HPDE6-E6E7 (cell line): ENCODE measurements around the gene JAK1.
"Not testable (repeated sequence)": the region's sequence is repeated elsewhere in the genome, so short reads cannot be mapped to it uniquely, and the experiment has no call there.

ENCODE experiments used
- DNase-seq: peaks from one replicate; pipeline ENCODE4 v3.0.0; 2011; ENCODE audit warnings: missing footprints; ENCODE audit errors: extremely low spot score

The JAK1 gene

GRCh38 chr1:64839732-64840405 is 126.5 kb downstream of the JAK1 start:
- no peak for DNase-seq

GRCh38 chr1:64839261-64839660 is 127.1 kb downstream of the JAK1 start:
- no peak for DNase-seq

GRCh38 chr1:64838486-64838885 is 127.9 kb downstream of the JAK1 start:
- DNase-seq = no peak

GRCh38 chr1:64836802-64837201 is 129.5 kb downstream of the JAK1 start:
- no peak for DNase-seq

GRCh38 chr1:64834734-64835133 is 131.6 kb downstream of the JAK1 start:
- DNase-seq = peak; percentile 50

GRCh38 chr1:64830030-64830651 is 136.2 kb downstream of the JAK1 start:
- DNase-seq = no peak

- DNase-seq = no peak
Observed at GRCh38 chr1:64829411-64830029, 136.8 kb downstream of the JAK1 start.

- no peak for DNase-seq
Observed at GRCh38 chr1:64828829-64829228, 137.5 kb downstream of the JAK1 start.

GRCh38 chr1:64826991-64827390 is 139.4 kb downstream of the JAK1 start:
- no peak for DNase-seq

- DNase-seq = peak; percentile 28
Observed at GRCh38 chr1:64823691-64824476, 142.5 kb downstream of the JAK1 start.

- no peak for DNase-seq
Observed at GRCh38 chr1:64822621-64823020, 143.7 kb downstream of the JAK1 start.

- not testable (repeated sequence) for DNase-seq
Observed at GRCh38 chr1:64820572-64820971, 145.8 kb downstream of the JAK1 start.

- not testable (repeated sequence) for DNase-seq
Observed at GRCh38 chr1:64817364-64817763, 149.0 kb downstream of the JAK1 start.

GRCh38 chr1:64814427-64814826 is 151.9 kb downstream of the JAK1 start:
- DNase-seq = no peak

GRCh38 chr1:64811131-64811530 is 155.2 kb downstream of the JAK1 start:
- no peak for DNase-seq

- DNase-seq = no peak
Observed at GRCh38 chr1:64810001-64810400, 156.3 kb downstream of the JAK1 start.

GRCh38 chr1:64809309-64809708 is 157.0 kb downstream of the JAK1 start:
- DNase-seq = no peak

GRCh38 chr1:64801851-64802523 is 164.4 kb downstream of the JAK1 start:
- DNase-seq = no peak

GRCh38 chr1:64798872-64799271 is 167.5 kb downstream of the JAK1 start:
- no peak for DNase-seq

- no peak for DNase-seq
Observed at GRCh38 chr1:64790832-64791487, 175.4 kb downstream of the JAK1 start.
